ENCODE results near the gene MAX.

DNA sequence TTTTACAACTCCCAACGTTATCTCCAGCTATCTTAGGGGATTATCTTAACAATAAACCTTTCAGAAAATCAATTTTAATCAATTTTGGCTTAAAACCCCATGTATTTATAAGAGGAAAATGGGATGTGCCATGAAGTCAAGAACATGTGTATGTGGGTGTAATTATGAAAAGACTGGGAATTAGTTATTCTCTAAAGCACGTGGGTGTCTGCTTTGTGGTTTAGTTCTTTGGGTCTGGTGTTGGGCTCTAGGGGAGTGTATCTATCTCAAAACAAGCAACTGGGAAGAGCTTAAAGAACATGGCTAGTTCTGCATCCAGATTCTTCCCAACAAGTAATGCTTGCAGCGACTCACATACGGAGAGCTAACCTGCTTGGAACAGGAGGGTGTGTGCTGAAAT is 40.1 kb upstream of the MAX start:
- no peak for TF ChIP-seq POLR2A (IDR thresholded peaks at IDR 0.05)
- TF ChIP-seq CTCF (IDR thresholded peaks at IDR 0.05): no peak
